Upper lobe of right lung (tissue), 1 donor: ENCODE measurements around the gene AIMP1. TPM values are rescaled to one million over a fixed set of nuclear protein-coding genes. Genes with fewer than 3 reads are reported as not detected.
A peak's percentile ranks its signal among the peaks of the same experiment; 100 is the strongest.
"Not testable (repeated sequence)": the region's sequence is repeated elsewhere in the genome, so short reads cannot be mapped to it uniquely, and the experiment has no call there.

Source experiments
- ATAC-seq: fragments of 200-7000 bp; cut with Tn5 transposase; one replicate; pipeline ENCODE4 v1.9.1; 2020; ENCODE audit warnings: mild to moderate bottlenecking, moderate library complexity
- DNase-seq: peaks from one replicate; pipeline ENCODE4 v3.0.0-alpha.2; 2020
- H3K27ac ChIP-seq: fragments of 200-600 bp; one replicate; pipeline ENCODE4 v1.8.0; 2022
- H3K27me3 ChIP-seq: fragments of 200-600 bp; one replicate; pipeline ENCODE4 v1.8.0; 2022; ENCODE audit warnings: mild to moderate bottlenecking
- H3K36me3 ChIP-seq: fragments of 200-600 bp; one replicate; pipeline ENCODE4 v1.8.0; 2022
- H3K4me1 ChIP-seq: fragments of 200-600 bp; one replicate; pipeline ENCODE4 v1.8.0; 2022
- H3K4me3 ChIP-seq: fragments of 200-600 bp; one replicate; pipeline ENCODE4 v1.8.0; 2022; ENCODE audit warnings: mild to moderate bottlenecking
- H3K9me3 ChIP-seq: fragments of 200-600 bp; one replicate; pipeline ENCODE4 v1.8.0; 2022
- CTCF ChIP-seq: fragments of 200-600 bp; IDR thresholded peaks from one replicate; pipeline ENCODE4 v1.8.0; 2022; ENCODE audit warnings: antibody characterized with exemption
- intact Hi-C: fragments of 100-400 bp; cut with DNase I; formaldehyde crosslinking; loops from one replicate; pipeline ENCODE4 v1.11.0; 2022
- total RNA-seq: library from RNA; stranded (reverse); fragmentation: NEBNext Ultra II Directional; extraction: Animal tissue kit (Norgen Biotek cat#: 25700); gene quantifications from one replicate; pipeline ENCODE4 v1.2.1, GENCODE V29; 2021
- donor health status: DM: no; HTN: yes; CAD: no; lungs with severe emphysema.

AIMP1 gene
- total RNA-seq, 1 donor from 2014 or later, result 42.9 TPM

- no peak overlapping the region for H3K27ac ChIP-seq
- H3K27me3 ChIP-seq, result no peaks in the 10 kb centered on the region
- no peak overlapping the region for H3K4me3 ChIP-seq
- DNase-seq (no peak), ATAC-seq (no peak)
- intact Hi-C loops, result no loop called here
- H3K36me3 ChIP-seq, result no peaks in the 10 kb centered on the region
- no peak for TF ChIP-seq CTCF
- no peaks in the 10 kb centered on the region for H3K9me3 ChIP-seq
- peaks cover 20% of the 10 kb centered on the region for H3K4me1 ChIP-seq
These were observed 2.2 kb downstream of the AIMP1 start for GRCh38 chr4:106318511-106318910.

GRCh38 chr4:106320235-106320634, 3.9 kb downstream of the AIMP1 start:
- Histone ChIP-seq H3K4me1 (peaks cover 13% of the 10 kb centered on the region), H3K9me3 (no peaks in the 10 kb centered on the region)
- no peak for TF ChIP-seq CTCF

GRCh38 chr4:106321168-106321567, 4.8 kb downstream of the AIMP1 start:
- H3K27ac ChIP-seq, intact Hi-C loops, H3K27me3 ChIP-seq, H3K36me3 ChIP-seq, H3K4me3 ChIP-seq, ATAC-seq, H3K9me3 ChIP-seq, DNase-seq: not testable (repeated sequence)
- peaks cover 12% of the 10 kb centered on the region for H3K4me1 ChIP-seq

More at GRCh38 chr4:106320235-106320634, 3.9 kb downstream of the AIMP1 start:
- ATAC-seq, result no peak
- no peaks in the 10 kb centered on the region for H3K27me3 ChIP-seq
- no peak overlapping the region for H3K27ac ChIP-seq
- H3K36me3 ChIP-seq, result no peaks in the 10 kb centered on the region
- H3K4me3 ChIP-seq, result no peak overlapping the region
- no peak for DNase-seq
- intact Hi-C loops, result no loop called here

- H3K27ac ChIP-seq, H3K4me3 ChIP-seq, DNase-seq, ATAC-seq, H3K27me3 ChIP-seq, intact Hi-C loops, H3K9me3 ChIP-seq: not testable (repeated sequence)
- Histone ChIP-seq H3K4me1 (peaks cover 12% of the 10 kb centered on the region), H3K36me3 (peaks cover 12% of the 10 kb centered on the region)
These were observed 5.5 kb downstream of the AIMP1 start for GRCh38 chr4:106321814-106322213.

GRCh38 chr4:106323119-106323518, 6.8 kb downstream of the AIMP1 start:
- DNase-seq (no peak), ATAC-seq (no peak)
- H3K9me3 ChIP-seq, result no peaks in the 10 kb centered on the region
- no peak overlapping the region for H3K4me3 ChIP-seq
- H3K27ac ChIP-seq, result no peak overlapping the region
- peaks cover under 1% of the 10 kb centered on the region for H3K4me1 ChIP-seq
- peaks cover 25% of the 10 kb centered on the region for H3K36me3 ChIP-seq
- intact Hi-C loops, result no loop called here
- no peaks in the 10 kb centered on the region for H3K27me3 ChIP-seq
- no peak for TF ChIP-seq CTCF

- Histone ChIP-seq H3K4me1 (no peaks in the 10 kb centered on the region), H3K4me3 (no peak overlapping the region), H3K27me3 (no peaks in the 10 kb centered on the region), H3K27ac (no peak overlapping the region), H3K36me3 (peaks cover 51% of the 10 kb centered on the region), H3K9me3 (no peaks in the 10 kb centered on the region)
- TF ChIP-seq CTCF, result no peak
- no peak for ATAC-seq
- intact Hi-C loops, result no loop called here
- DNase-seq, result no peak
These were observed 9.4 kb downstream of the AIMP1 start for GRCh38 chr4:106325800-106326199.

- Histone ChIP-seq H3K27me3 (no peaks in the 10 kb centered on the region), H3K4me1 (no peaks in the 10 kb centered on the region), H3K27ac (no peak overlapping the region), H3K9me3 (no peaks in the 10 kb centered on the region), H3K36me3 (peaks cover 84% of the 10 kb centered on the region), H3K4me3 (no peak overlapping the region)
- ATAC-seq (peak; percentile 68), DNase-seq (no peak)
- intact Hi-C loops, result no loop called here
- TF ChIP-seq CTCF, result peak; percentile 60
These were observed 12.8 kb downstream of the AIMP1 start for GRCh38 chr4:106329041-106329618.
